CD4-positive, alpha-beta T cell treated with Interleukin-17A for 4 hours (primary cell): ENCODE measurements around the gene ROS1.
"Not testable (repeated sequence)": the region's sequence is repeated elsewhere in the genome, so short reads cannot be mapped to it uniquely, and the experiment has no call there.

Experiments used
- DNase-seq: peaks from one replicate; pipeline ENCODE4 v3.0.0-alpha.2; 2020; ENCODE audit warnings: mixed read lengths

ROS1 gene

GRCh38 chr6:117375446-117375845 lies 50.3 kb downstream of the ROS1 start:
- no peak for DNase-seq

- DNase-seq = no peak
Observed at GRCh38 chr6:117373211-117373813, 52.4 kb downstream of the ROS1 start.

GRCh38 chr6:117372289-117372688 lies 53.5 kb downstream of the ROS1 start:
- DNase-seq = not testable (repeated sequence)

DNA sequence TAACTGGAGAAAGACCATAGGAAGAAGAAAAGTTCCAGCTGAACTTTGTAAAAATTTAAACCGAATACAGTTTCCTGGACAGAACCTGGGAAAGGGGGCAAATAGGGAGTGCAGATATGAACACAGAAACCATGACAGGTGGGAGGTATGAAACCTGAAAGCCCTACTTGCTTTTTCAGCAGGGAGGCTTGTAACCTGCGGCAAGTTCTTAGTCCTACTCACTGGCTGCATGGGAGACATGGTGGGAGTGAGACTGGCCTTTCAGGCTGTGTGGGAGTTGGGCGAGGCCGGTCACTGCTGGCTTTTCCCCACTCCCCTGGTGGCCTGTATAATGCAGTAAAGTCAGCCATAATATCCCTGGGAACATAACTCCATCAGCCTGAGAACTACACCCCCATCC lies 54.2 kb downstream of the ROS1 start:
- no peak for DNase-seq

DNA sequence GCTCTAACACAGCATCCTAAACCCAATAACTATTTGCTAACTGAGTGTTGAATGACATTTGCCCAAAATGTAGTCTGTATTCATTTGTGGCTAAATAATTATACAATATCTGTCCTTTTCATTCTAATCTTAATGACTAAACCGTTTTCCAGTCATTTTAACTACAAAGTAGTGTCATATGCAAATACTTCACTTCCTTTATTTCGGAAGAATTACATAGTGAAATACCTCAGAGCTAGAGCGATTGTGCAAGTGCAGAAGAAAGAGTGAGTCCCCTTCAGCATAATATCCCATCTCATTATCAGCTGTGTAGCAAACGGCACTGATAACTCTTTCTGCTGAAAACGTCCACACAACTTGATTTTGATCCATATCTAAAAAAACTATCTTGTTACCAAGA lies 66.2 kb downstream of the ROS1 start:
- DNase-seq = no peak

DNA sequence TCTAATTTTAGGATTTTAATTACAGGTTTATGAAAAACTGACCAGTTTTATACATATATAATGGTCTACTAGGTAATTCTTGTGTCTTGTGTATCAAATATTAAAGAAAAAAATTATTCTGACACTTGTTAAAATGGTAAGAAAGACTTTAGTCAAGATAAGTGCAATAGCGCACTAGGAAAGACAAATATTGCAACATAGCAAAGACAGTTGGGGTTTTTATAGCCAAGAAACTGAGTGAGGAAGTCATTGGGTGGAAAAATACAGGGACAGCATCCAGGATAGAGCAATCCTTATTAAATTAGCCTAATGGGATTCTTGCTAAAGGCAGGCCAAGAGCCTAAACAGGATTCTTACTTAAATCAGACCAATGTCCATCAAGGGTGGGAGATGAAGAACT lies 71.1 kb downstream of the ROS1 start:
- DNase-seq = no peak

- no peak for DNase-seq
Observed at GRCh38 chr6:117352466-117353081, 73.2 kb downstream of the ROS1 start.

GRCh38 chr6:117351521-117351920 lies 74.2 kb downstream of the ROS1 start:
- no peak for DNase-seq

GRCh38 chr6:117346142-117346930 lies 79.4 kb downstream of the ROS1 start:
- DNase-seq = no peak

DNA sequence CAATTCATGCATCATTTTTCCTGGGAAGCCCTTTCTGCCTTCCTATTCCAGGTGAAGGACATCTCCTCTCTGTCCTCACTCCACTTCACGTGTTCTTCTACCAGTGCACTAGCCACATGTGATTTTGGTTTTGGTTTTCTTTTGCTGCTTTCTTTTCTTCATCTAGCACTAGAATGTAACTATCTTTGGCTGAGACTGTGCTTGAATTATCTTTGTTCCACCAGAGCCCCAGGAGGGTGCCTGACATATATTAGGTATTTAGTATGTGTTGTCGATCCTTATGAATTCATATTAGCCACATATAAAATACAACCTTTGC lies 80.5 kb downstream of the ROS1 start:
- no peak for DNase-seq

DNA sequence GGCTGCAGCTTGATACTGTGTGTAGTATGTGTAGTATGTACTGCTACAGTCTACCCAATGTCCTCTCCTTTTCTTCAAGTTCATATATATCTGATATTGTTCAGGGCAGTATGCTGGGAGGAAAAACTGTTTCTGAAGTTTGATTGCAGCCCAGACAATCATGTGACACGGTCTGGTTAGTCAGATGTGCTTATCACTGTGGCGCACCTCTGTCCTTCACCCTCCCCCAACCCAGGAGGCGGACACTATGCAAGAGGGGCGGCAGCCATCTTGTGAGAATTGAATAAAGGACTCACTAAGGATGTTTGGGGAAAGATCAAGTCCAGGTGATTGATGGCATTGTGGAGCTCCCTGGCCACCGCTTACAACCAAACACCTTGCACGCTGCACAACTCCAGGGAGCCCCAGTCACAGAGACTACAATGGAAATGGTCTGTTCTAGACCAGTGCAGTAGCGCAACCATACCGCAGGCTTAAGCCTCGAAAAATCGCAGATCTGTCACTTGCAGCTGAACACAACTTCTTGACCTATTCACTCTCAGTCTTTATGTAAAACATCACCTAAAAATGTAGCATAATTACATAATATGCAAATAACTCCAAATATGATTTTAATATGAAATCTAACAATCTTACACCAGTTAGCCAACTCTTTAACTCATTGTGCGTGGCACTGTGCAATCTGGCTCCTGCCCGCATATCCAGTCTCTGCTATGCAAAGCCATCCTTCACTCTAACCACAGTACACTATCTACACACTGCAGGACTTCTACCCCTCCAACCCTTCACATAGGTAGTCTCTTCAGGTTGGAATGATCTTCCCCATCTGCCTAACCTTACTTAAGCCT lies 81.1 kb downstream of the ROS1 start:
- no peak for DNase-seq

GRCh38 chr6:117338567-117338966 lies 87.2 kb downstream of the ROS1 start:
- DNase-seq = no peak

DNA sequence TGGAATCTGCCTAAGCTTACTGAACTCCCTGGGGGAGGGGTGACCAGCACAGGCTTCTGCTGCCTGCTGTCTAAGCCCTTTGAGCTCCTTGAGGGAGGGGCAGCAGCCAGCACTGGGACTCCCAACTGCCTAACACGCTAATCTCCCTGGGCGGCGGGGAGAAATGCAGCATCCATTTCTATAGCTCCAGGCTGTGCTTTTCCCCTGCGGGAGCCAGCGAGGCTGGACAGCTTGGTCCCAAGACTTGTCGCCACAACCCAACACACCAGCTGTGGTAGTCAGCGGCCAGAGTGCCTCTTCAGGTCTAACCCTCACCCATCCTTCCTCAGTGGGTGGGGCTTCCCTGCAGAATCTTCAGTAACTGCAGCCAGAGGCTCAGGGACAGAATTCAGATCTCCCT lies 95.8 kb downstream of the ROS1 start:
- DNase-seq = no peak

DNA sequence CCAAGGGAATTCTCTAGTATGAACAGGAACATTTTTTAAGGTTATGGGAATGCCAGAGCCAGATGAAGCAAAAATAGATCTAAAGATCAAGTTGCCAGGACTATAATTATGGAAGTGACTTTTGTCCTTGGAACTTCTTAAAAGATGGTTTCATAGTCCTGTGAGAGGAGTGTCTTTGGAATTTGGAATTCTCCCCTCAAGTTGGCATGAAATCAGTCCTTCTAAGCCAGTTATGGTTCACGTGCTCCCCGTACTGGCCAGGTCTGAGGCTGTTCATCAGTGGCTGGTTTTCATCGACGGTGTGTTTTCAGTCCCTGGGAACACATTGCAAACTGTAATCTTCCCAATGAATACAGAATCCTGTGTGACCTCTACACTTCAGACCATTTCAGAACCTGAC lies 97.2 kb downstream of the ROS1 start:
- DNase-seq = no peak

DNA sequence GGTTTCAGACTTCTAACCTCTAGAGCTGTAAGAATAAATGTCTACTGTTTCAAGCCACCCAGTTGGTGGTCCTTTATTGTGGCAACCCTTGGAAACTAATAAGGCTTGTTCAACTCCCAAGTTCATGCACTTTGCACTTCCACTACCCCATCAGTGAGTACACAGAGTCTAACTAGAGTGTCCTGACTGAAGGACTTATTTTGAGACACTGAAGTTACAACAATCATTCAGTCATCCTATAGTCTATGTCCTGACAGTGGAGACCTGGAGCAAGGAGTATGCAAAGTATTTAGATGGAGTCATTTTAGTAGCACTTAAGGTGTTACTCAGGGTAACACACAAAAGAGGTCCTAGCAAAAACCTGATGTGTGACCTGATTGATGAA lies 97.7 kb downstream of the ROS1 start:
- no peak for DNase-seq

DNA sequence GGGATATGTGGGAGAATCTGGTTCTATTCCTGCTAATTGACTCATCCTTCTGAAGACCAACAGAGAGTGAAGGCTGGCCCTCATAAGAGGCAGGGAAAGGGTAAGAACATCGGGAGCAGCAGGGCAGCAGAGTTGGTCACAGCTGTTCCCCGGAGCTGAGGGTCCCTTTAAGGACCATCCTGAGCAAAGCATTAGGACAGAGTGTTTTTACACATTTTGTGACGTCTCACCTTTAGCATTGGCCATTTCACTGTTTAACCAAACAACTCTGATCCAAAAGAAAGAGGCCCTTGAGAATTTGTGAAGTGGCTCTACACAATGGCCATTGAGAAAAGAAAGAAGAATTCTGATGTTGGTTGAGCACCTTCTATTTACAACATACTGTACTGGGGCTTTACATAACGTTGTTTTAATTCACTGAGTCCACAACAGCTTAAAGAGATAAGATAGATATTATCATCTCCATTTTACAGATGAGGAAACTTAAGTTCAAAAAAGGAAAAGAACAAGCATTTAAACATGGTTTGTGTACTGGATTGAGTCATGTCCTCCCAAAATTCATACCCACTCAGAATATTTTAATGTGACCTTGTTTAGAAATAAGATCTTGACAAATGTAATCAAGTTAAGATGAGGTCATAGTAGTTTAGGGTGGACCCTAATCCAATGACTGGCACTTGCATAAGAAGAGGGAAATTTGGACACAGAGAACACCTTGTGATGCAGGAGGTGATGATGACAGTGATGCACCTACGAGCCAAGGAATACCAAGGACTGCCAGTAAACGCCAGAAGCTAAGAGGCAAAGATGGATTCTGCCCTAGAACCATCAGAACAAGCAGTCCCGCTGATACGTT lies 98.4 kb downstream of the ROS1 start:
- DNase-seq = no peak

DNA sequence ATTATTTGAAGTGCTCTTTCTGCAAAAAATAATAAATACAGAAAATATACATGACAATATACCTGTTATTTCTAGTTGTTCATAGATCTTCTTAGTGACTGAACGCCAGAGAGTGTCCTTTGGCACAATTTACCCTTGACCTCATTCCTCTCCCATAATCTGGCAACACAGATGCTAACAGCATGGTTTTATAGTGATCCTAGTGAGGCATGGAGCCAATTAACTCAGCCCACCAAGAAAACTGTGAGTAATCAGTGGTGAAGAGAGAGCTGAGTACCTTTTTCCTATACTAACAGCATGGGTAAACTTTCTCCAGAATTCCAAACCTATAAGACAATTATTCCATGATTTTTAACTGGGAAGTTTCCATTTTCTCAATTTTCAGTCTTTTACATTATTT lies 99.3 kb downstream of the ROS1 start:
- DNase-seq = no peak

GRCh38 chr6:117317261-117317660 lies 108.5 kb downstream of the ROS1 start:
- DNase-seq = no peak

GRCh38 chr6:117311726-117312125 lies 114.0 kb downstream of the ROS1 start:
- DNase-seq = no peak

DNA sequence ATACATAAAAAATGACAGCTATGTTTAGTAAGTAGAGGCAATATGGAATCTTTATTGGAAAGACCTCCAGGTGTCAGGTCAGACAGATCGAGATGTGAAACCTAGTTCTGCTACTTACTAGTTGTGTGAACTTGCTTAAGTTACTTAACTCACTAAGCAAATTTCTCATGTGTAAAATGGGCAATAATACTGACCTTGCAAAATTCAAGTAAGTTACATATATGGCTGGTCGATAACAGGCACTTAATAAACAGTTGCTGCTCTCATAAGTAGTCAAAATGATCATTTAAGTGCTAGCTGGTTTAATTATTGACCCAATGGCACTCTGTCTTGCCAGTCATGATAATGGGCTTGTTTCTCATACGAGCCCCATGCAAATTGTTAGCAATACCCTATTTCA lies 114.4 kb downstream of the ROS1 start:
- DNase-seq = no peak

GRCh38 chr6:117309611-117310010 lies 116.1 kb downstream of the ROS1 start:
- no peak for DNase-seq

DNA sequence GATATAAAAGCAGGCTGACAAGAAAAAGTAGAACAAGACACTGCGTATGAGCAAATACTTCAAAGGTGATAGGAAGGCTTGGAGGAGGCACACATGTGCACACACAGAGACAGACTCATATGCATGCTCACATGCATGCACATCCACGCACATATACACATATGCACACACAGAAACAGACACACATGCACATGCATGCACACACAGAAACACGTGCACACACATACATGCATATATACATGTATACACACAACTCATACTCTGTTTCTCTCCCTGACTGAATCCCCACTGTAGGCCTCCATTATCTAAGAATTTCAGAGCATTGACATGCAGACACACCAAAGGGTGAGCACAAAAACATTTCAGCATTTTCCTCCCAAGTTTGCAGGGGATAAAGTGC lies 116.7 kb downstream of the ROS1 start:
- no peak for DNase-seq

- DNase-seq = no peak
Observed at GRCh38 chr6:117307655-117308054, 118.1 kb downstream of the ROS1 start.
